Breast epithelium (tissue), 4 donors: ENCODE data around the gene DOCK6. TPM values are rescaled to one million over a fixed set of nuclear protein-coding genes. Genes with fewer than 3 reads are reported as not detected.

ENCODE experiments used
- DNase-seq, 2 donors: peaks; one replicate each; pipeline ENCODE4 v3.0.0-alpha.2; 2019; ENCODE audit warnings: low spot score in 2 of 2
- H3K27ac ChIP-seq, 2 donors: fragments of 200-600 bp; sonication (generic) in 1 of 2; one replicate each; pipeline ENCODE4 v1.5.1; 2016 to 2019; ENCODE audit warnings: mild to moderate bottlenecking in 1 of 2
- H3K27me3 ChIP-seq, 2 donors: fragments of 200-600 bp; sonication (generic) in 1 of 2; one replicate each; pipeline versions ENCODE4 v1.5.1 to v1.6.0; 2017 to 2019; ENCODE audit warnings: control low read depth in 1 of 2, mild to moderate bottlenecking in 1 of 2
- H3K36me3 ChIP-seq: fragments of 200-600 bp; one replicate; pipeline ENCODE4 v1.5.1; 2019
- H3K4me1 ChIP-seq, 2 donors: fragments of 200-600 bp; sonication (generic); one replicate each; pipeline ENCODE4 v1.5.1; 2016 to 2019; ENCODE audit warnings: control low read depth in 1 of 2
- H3K4me3 ChIP-seq, 3 donors: fragments of 200-600 bp; sonication (generic); 1 replicate in 2 of 3; 2 replicates in 1 of 3; pipeline ENCODE4 v1.5.1; 2016 to 2019; ENCODE audit warnings: mild to moderate bottlenecking in 3 of 3, moderate library complexity in 2 of 3
- H3K9me3 ChIP-seq, 2 donors: fragments of 200-600 bp; sonication (generic) in 1 of 2; one replicate each; pipeline ENCODE4 v1.5.1; 2016 to 2019; ENCODE audit warnings: control low read depth in 1 of 2
- CTCF ChIP-seq, 3 donors: fragments of 450-650 bp; IDR thresholded peaks; one replicate each; pipeline ENCODE4 v1.5.1; 2016 to 2017; ENCODE audit warnings: antibody characterized with exemption in 3 of 3, mild to moderate bottlenecking in 3 of 3, moderate library complexity in 3 of 3
- POLR2A ChIP-seq: fragments of 450-650 bp; IDR thresholded peaks from one replicate; pipeline ENCODE4 v1.6.1; 2016; ENCODE audit warnings: antibody characterized with exemption, mild to moderate bottlenecking, moderate library complexity
- POLR2AphosphoS5 ChIP-seq, 3 donors: sonication (generic); formaldehyde crosslinking; IDR thresholded peaks; one replicate each; pipeline ENCODE4 v1.6.1; 2017; ENCODE audit warnings: antibody characterized with exemption in 3 of 3
- intact Hi-C: fragments of 100-400 bp; cut with DNase I; formaldehyde crosslinking; loops from one replicate; pipeline ENCODE4 v1.15.1; 2023; ENCODE audit warnings: low total_unique reads
- total RNA-seq, 3 donors: library from RNA; depleted of rRNA; stranded (reverse); fragments of >200 nt; gene quantifications; one replicate each; pipeline ENCODE4 v1.1.0, GENCODE V29; 2016

Gene DOCK6
- 10 to 100 TPM; 20.9 to 59.3 (median 49.6) TPM for total RNA-seq

- peak in 1 of 2 donors; percentile 33 for DNase-seq
- no peaks in the 10 kb centered on the region for H3K27me3 ChIP-seq
- peaks cover 0 to 5% of the 10 kb centered on the region in 2 donors for H3K4me1 ChIP-seq
- no peaks in the 10 kb centered on the region for H3K36me3 ChIP-seq
- TF ChIP-seq POLR2A, result no peak
- peak in 2 of 3 donors; percentile 29 to 43 for TF ChIP-seq CTCF (IDR thresholded peaks at IDR 0.05)
- peak within 1 kb of the TSS; percentile 85 to 95 for H3K27ac ChIP-seq
- intact Hi-C loops, result no loop called here
- H3K4me3 ChIP-seq, result peak within 1 kb of the TSS; percentile 92 to 100 (median 96)
- H3K9me3 ChIP-seq, result no peaks in the 10 kb centered on the region
Observed at GRCh38 chr19:11261971-11262839, at the start of gene DOCK6. Gene DOCK6 (minus strand): TSS chr19:11262524. CDS start chr19:11262440, 84 bp downstream.

DNA sequence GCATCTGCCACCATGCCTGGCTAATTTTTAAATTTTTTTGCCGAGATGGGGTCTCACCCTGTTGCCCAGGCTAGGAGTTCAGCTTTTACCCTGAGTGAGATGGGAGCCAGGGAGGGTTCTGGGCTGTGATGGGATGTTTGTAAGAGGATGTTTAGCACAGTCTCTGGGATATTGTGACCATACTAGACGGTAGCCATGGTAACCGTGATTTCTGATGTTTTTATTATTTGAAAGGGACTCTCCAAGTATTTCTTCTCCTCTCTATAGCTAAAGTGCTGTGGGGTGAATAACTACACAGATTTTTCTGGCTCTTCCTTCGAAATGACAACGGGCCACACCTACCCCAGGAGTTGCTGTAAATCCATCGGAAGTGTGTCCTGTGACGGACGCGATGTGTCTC, 44.0 kb upstream of the DOCK6 start:
- Histone ChIP-seq H3K4me3 (no peak overlapping the region), H3K4me1 (no peaks in the 10 kb centered on the region), H3K27me3 (no peaks in the 10 kb centered on the region), H3K36me3 (no peaks in the 10 kb centered on the region), H3K27ac (no peak overlapping the region), H3K9me3 (no peaks in the 10 kb centered on the region)
- intact Hi-C loops, result no loop called here
- no peak for DNase-seq
- TF ChIP-seq POLR2AphosphoS5 (IDR thresholded peaks at IDR 0.05) (no peak), POLR2A (no peak), CTCF (IDR thresholded peaks at IDR 0.05) (no peak)

- Histone ChIP-seq H3K9me3 (no peaks in the 10 kb centered on the region), H3K36me3 (no peaks in the 10 kb centered on the region), H3K27ac (no peak overlapping the region), H3K4me3 (no peak overlapping the region), H3K4me1 (no peaks in the 10 kb centered on the region), H3K27me3 (no peaks in the 10 kb centered on the region)
- intact Hi-C loops, result no loop called here
- DNase-seq, result no peak
- TF ChIP-seq POLR2AphosphoS5 (IDR thresholded peaks at IDR 0.05) (no peak), POLR2A (no peak), CTCF (IDR thresholded peaks at IDR 0.05) (no peak)
Observed at GRCh38 chr19:11304936-11305335, 42.6 kb upstream of the DOCK6 start.

- no peak overlapping the region for H3K4me3 ChIP-seq
- TF ChIP-seq CTCF (IDR thresholded peaks at IDR 0.05) (no peak), POLR2AphosphoS5 (IDR thresholded peaks at IDR 0.05) (no peak), POLR2A (no peak)
- intact Hi-C loops, result no loop called here
Observed at GRCh38 chr19:11300811-11301120, 38.4 kb upstream of the DOCK6 start.

DNA sequence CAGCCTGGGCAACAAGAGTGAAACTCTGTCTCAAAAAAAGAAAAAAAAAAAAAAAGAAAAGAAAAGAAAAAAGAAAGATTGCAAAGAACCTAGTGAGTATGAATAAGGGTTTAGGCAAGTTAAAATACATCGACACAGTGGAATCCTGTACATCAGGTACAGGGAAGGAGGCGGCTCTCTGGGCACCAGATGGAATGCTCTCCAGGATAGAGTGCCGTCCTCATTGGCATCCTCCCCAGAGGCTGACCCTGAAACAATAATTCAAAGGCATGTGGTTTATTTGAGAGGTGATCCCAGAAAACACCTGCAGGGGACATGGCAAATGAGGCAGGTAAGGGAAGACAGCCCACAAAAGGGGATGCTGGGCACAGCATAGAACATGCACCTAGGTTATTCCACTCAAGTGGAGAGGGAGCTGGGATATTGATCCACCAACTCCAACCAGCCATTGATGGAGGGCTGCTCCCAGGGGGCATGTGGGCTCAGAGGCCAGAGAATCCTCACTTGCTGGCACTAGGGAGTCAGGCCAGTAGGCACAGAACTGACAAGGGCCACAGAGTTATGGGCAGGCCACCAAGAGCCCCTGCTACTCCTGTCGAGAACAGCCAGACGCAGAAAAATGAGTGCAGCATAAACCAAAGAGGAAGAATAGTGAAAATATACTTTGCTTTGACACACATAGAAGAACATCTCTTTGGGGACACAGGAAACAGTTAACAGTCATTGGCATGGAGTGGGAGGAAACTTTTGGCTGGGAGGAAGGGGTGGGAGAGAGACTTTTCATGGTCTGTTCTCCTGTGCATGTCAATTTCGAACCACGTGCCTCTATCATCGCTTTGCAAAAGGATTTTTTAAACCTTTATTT, 37.9 kb upstream of the DOCK6 start:
- intact Hi-C loops, result loop anchor here (10.0 kb wide), 1 partner anchor 185 kb away; the partner anchor contains the start of gene ELAVL3
- H3K9me3 ChIP-seq, result no peaks in the 10 kb centered on the region

More at GRCh38 chr19:11300811-11301120, 38.4 kb upstream of the DOCK6 start:
- Histone ChIP-seq H3K9me3 (no peaks in the 10 kb centered on the region), H3K36me3 (no peaks in the 10 kb centered on the region), H3K4me1 (no peaks in the 10 kb centered on the region), H3K27me3 (no peaks in the 10 kb centered on the region), H3K27ac (no peak overlapping the region)
- no peak for DNase-seq

More for the DNA sequence above, 37.9 kb upstream of the DOCK6 start:
- no peaks in the 10 kb centered on the region for H3K4me1 ChIP-seq
- no peak overlapping the region for H3K4me3 ChIP-seq
- TF ChIP-seq CTCF (IDR thresholded peaks at IDR 0.05), result no peak
- no peak for TF ChIP-seq POLR2A
- no peak for TF ChIP-seq POLR2AphosphoS5 (IDR thresholded peaks at IDR 0.05)
- no peaks in the 10 kb centered on the region for H3K27me3 ChIP-seq
- no peaks in the 10 kb centered on the region for H3K36me3 ChIP-seq
- DNase-seq, result no peak
- no peak overlapping the region for H3K27ac ChIP-seq
